HG03354 (cell line): ENCODE results near the gene DNMBP.
"Not testable (repeated sequence)": the region's sequence is repeated elsewhere in the genome, so short reads cannot be mapped to it uniquely, and the experiment has no call there.

ENCODE experiments used
- ATAC-seq: cut with Tn5 transposase; IDR thresholded peaks from one replicate; pipeline ENCODE4 v1.9.1; 2021; ENCODE audit warnings: mild to moderate bottlenecking; ENCODE audit not compliant: unreplicated experiment, poor library complexity, severe bottlenecking

Gene DNMBP

DNA sequence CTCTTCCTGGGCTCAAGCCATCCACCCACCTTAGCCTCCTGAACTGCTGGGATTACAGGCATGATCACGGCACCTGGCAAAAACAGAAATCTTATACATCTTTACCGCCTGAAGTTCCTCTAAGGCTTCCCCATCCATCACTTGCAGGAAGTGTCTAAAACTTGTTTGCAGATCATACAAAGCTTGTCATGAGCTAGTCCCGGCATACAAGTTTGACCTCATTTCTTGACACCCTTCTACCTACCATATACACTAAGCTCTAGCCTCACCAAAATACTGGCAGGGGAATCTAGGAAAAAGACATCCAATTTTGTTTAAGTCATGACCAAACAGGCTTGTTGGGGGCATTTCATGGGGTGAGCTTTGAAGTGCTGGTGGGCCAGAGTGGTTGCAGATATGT, 14.5 kb downstream of the DNMBP start:
- no peak for ATAC-seq

GRCh38 chr10:99994801-99995200, 14.9 kb downstream of the DNMBP start:
- no peak for ATAC-seq

DNA sequence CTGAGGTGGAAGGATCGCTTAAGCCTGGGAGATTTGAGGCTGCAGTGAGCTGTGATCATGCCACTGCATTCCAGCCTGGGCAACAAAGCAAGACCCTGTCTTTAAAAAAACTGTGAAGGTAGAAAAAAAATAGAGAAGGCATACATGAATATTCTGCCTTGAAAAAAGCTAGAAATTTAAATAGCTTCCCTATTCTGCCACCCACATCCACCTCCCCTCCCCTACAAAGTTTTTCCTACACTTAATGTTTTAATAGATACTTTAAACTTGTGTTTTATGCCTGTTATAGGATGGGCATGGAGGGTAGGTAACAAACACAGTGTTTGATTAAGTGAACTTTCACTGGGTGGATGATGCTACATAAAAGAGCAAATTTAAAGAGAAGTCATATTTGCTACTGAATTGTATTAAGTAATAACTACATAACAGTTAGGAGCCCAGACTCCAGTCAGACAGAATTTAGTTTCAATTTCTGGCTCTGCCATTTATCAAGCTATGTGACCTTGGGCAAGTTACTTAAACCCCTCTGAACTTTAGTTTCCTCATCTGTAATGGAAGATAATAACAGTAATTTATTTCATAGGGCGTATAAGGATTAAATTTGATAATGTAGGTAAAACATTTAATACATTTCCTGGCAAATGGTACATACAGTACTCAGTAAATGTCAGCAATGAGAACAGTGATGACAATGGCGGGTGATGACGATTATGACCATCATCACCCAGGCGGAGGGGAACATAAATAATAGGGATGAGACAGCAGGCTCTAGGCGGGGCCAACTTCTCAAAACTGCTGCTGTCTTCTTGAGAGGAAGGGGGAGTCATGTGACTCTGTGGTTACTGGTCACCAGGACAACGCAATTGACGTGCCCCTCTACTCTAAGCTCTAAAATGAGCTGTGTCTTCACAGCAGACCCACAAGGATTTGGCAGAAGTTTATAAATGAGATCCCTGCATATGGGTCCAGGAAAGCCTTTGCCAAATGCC, 15.8 kb downstream of the DNMBP start:
- peak; percentile 88 for ATAC-seq

GRCh38 chr10:99985637-99986036, 24.1 kb downstream of the DNMBP start:
- ATAC-seq: not testable (repeated sequence)

DNA sequence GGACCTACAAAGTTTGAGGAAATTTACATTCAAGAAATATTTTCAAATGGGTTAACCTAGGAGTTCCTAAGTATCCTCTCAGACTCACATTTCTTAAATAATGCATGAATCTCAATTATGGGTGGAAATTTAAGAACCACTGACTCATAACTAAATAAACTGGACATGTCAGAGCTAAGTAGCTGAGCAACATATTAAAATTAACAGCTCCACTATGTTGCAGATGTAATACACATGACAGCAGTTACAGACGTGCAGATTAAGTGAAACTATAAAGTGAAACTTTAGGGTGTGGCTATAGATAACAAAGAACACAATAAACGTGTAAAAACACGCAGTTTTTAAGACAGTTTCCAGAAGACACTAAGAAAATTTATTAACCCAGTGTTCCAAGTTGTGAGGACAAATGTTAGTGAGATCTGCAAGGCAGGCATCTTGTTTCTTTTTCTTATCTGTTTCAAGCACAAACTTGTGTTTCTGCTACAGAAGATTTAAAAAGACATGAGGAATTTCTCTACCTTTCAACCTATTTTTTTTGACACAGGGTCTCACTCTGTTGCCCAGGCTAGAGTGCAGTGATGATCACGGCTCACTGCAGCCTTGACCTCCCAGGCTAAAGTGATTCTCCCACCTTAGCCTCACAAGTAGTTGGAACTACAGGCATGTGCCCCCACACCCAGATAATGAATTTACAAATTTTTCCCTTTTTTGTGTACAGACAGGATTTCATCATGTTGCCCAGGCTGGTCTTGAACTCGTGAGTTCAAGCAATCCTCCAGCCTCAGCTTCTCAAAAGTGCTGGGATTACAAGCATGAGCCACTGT, 25.3 kb downstream of the DNMBP start:
- no peak for ATAC-seq

- no peak for ATAC-seq
These were observed 26.3 kb downstream of the DNMBP start for GRCh38 chr10:99983280-99983988.

DNA sequence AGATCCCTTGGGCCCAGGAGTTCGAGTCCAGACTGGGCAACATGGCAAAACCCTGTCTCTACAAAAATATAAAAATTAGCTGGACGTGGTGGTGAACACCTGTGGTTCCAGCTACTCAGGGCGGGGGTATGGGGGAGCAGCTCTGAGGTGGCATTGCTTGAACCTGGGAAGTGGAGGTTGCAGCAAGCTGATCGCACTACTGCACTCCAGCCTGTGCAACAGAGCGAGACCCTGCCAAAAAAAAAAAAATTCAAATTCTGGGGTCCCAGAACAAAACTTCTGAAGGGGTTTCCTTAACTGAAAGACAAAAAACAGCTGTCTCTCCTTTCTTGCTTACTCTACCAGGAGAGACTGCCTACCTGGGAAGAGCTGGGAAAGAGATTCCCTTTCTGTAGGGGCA, 27.0 kb downstream of the DNMBP start:
- ATAC-seq: no peak

- ATAC-seq: no peak
These were observed 28.1 kb downstream of the DNMBP start for GRCh38 chr10:99981581-99982199.

DNA sequence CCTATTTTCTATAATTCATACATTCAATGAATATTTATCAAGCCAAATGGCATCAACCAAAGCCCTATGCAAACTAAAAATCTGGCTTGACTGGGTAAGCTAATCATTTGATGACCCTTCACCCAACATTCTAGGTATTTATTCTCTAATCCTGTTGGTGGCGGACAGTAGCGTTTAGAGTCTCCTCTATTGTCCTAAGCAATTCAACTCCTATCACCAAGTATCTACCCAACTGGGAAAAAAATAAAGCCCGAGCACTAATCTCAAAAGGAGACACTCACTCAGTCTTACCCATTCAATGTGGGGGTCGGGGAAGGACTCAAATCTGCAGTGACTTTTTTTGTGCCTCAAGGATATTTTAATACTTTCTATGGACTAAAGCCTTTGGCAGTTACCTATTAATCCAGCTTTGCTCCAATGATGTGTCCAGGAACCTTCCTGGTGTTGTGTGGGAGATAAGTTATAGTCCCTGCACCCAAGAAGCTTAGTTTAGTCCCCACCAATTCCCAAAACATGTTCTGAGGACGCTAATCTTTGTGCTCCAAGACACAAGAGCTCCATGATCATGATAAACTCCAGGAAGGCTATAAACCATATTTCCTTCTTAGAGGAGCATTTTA, 30.6 kb downstream of the DNMBP start:
- no peak for ATAC-seq

DNA sequence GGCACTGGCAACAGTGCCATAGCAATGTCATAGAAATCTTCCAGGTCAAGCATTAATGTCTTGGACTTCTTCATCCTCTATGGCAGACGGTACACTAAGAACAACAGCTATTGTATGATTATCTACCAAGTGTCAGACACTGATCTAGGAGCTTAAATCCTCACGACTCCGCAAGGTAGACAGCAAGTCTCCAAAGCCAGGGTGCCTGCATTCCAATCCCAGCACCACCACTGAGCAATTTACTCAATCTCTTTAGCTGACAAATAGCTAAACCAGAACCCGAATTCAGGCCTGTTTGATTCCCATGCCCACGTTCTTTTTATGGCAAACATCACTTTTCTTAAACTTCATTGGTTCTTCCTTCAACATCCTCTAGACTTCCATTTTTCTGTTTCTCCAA, 31.8 kb downstream of the DNMBP start:
- ATAC-seq: no peak

- ATAC-seq: no peak
These were observed 32.7 kb downstream of the DNMBP start for GRCh38 chr10:99976886-99977665.

GRCh38 chr10:99975942-99976809, 33.6 kb downstream of the DNMBP start:
- no peak for ATAC-seq

DNA sequence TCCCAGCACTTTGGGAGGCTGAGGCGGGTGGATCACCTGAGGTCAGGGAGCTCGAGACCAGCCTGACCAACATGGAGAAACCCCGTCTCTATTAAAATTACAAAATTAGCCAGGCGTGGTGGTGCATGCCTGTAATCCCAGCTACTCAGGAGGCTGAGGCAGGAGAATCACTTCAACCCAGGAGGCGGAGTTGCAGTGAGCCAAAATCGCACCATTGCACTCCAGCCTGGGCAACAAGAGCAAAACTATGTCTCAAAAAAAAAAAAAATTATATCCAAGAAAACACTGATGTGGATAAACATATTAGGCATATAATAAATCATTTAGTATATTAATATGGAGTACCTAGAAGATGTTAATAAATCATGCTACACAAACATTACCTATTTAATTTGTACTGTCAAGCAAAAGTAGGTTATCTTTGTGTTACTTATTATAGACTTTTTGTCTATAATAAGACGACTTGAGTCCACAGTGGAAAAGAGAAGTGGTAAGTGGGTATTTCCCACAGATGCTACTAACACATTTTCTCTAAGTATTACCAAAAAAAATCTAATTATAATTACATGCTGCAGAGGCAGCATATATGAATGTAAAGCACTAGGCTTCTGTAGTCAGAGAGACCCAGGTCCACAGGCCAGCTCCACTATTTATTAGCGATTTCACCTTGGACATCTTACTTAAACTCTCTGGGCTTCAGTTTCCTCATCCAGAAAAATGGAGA, 34.5 kb downstream of the DNMBP start:
- no peak for ATAC-seq

DNA sequence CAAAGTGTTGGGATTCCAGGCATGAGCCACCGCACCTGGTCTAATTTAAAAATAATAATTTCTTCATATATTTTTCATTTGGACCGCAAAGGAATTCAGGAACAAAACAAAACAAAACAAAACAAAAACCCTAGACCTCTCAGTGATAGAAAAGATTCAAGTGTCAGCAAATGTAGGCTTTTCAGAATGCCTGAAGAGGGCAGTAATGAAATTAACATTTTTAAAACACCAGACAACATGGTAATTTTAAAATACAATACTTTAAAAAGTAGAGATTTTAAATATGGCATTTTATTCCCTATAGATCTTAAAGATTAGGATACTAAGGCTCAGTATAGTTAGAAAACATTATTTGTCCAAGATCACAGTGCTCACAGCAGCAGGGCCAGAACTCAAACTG, 36.6 kb downstream of the DNMBP start:
- ATAC-seq: no peak

- ATAC-seq: no peak
These were observed 41.8 kb downstream of the DNMBP start for GRCh38 chr10:99967961-99968360.

- ATAC-seq: no peak
These were observed 43.4 kb downstream of the DNMBP start for GRCh38 chr10:99966306-99966705.

GRCh38 chr10:99965700-99966099, 44.0 kb downstream of the DNMBP start:
- no peak for ATAC-seq
